ENCODE measurements around the gene ZBTB25.

Gene ZBTB25

DNA sequence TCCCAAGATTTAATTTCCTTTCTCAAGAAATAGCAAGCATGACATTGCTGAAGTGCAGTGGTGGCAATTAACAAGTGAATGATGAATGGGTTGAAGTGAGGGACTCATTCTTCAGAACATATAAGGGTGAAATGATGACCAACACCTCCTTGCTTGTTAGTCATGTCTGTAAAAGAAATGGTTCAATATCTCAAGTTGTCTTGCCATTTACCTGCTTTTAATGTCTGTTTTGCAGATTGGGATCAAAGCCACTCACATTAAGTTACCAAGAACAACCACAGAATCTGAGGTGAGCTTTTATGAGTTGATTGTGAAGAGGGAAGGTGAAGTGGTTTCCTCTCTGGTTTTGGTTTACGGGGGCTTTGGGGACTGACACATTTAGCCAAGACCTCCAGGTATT is 91.4 kb downstream of the ZBTB25 start:
- Histone ChIP-seq H3K4me3 (ENCODE audit: low read length in 2 of 2) (no peak overlapping the region), H3K9me3 (ENCODE audit: control insufficient read depth in 2 of 2, low read length in 2 of 2) (no peaks in the 10 kb centered on the region), H3K9ac (ENCODE audit: low read length in 2 of 2) (no peak overlapping the region), H3K36me3 (ENCODE audit: control insufficient read depth in 2 of 2, insufficient read depth in 2 of 2, low read length in 2 of 2) (peaks cover 11 to 13% of the 10 kb centered on the region in 2 donors), H3K27me3 (ENCODE audit: control insufficient read depth in 1 of 2, insufficient read depth in 2 of 2, low read length in 2 of 2) (no peaks in the 10 kb centered on the region), H3K4me1 (ENCODE audit: control insufficient read depth, insufficient read depth, low read length) (no peaks in the 10 kb centered on the region), H3K27ac (ENCODE audit: low read length) (no peak overlapping the region)

GRCh38 chr14:64411001-64411400 is 92.6 kb downstream of the ZBTB25 start:
- Histone ChIP-seq H3K4me1 (ENCODE audit: control insufficient read depth, insufficient read depth, low read length) (no peaks in the 10 kb centered on the region), H3K4me3 (ENCODE audit: low read length in 2 of 2) (no peak overlapping the region), H3K36me3 (ENCODE audit: control insufficient read depth in 2 of 2, insufficient read depth in 2 of 2, low read length in 2 of 2) (peaks cover 6 to 8% of the 10 kb centered on the region in 2 donors), H3K27ac (ENCODE audit: low read length) (no peak overlapping the region), H3K9ac (ENCODE audit: low read length in 2 of 2) (no peak overlapping the region), H3K9me3 (ENCODE audit: control insufficient read depth in 2 of 2, low read length in 2 of 2) (no peaks in the 10 kb centered on the region), H3K27me3 (ENCODE audit: control insufficient read depth in 1 of 2, insufficient read depth in 2 of 2, low read length in 2 of 2) (no peaks in the 10 kb centered on the region)

GRCh38 chr14:64410084-64410774 is 93.4 kb downstream of the ZBTB25 start:
- peaks cover 0 to 3% of the 10 kb centered on the region in 2 donors for H3K36me3 ChIP-seq (ENCODE audit: control insufficient read depth in 2 of 2, insufficient read depth in 2 of 2, low read length in 2 of 2)
- no peaks in the 10 kb centered on the region for H3K27me3 ChIP-seq (ENCODE audit: control insufficient read depth in 1 of 2, insufficient read depth in 2 of 2, low read length in 2 of 2)
- H3K9ac ChIP-seq (ENCODE audit: low read length in 2 of 2), result no peak overlapping the region
- H3K4me1 ChIP-seq (ENCODE audit: control insufficient read depth, insufficient read depth, low read length), result no peaks in the 10 kb centered on the region
- no peaks in the 10 kb centered on the region for H3K9me3 ChIP-seq (ENCODE audit: control insufficient read depth in 2 of 2, low read length in 2 of 2)
- no peak overlapping the region for H3K4me3 ChIP-seq (ENCODE audit: low read length in 2 of 2)
- no peak overlapping the region for H3K27ac ChIP-seq (ENCODE audit: low read length)

GRCh38 chr14:64409126-64409920 is 94.3 kb downstream of the ZBTB25 start:
- H3K36me3 ChIP-seq (ENCODE audit: control insufficient read depth in 2 of 2, insufficient read depth in 2 of 2, low read length in 2 of 2), result peaks cover 0 to under 1% of the 10 kb centered on the region in 2 donors

GRCh38 chr14:64407329-64407728 is 96.3 kb downstream of the ZBTB25 start:
- no peaks in the 10 kb centered on the region for H3K27me3 ChIP-seq (ENCODE audit: control insufficient read depth in 1 of 2, insufficient read depth in 2 of 2, low read length in 2 of 2)
- peaks cover 0 to 3% of the 10 kb centered on the region in 2 donors for H3K36me3 ChIP-seq (ENCODE audit: control insufficient read depth in 2 of 2, insufficient read depth in 2 of 2, low read length in 2 of 2)
- no peak overlapping the region for H3K9ac ChIP-seq (ENCODE audit: low read length in 2 of 2)
- no peaks in the 10 kb centered on the region for H3K4me1 ChIP-seq (ENCODE audit: control insufficient read depth, insufficient read depth, low read length)
- no peaks in the 10 kb centered on the region for H3K9me3 ChIP-seq (ENCODE audit: control insufficient read depth in 2 of 2, low read length in 2 of 2)
- H3K4me3 ChIP-seq (ENCODE audit: low read length in 2 of 2), result no peak overlapping the region
- H3K27ac ChIP-seq (ENCODE audit: low read length), result no peak overlapping the region

More at GRCh38 chr14:64409126-64409920, 94.3 kb downstream of the ZBTB25 start:
- H3K9ac ChIP-seq (ENCODE audit: low read length in 2 of 2), result no peak overlapping the region
- H3K4me3 ChIP-seq (ENCODE audit: low read length in 2 of 2), result no peak overlapping the region
- no peaks in the 10 kb centered on the region for H3K27me3 ChIP-seq (ENCODE audit: control insufficient read depth in 1 of 2, insufficient read depth in 2 of 2, low read length in 2 of 2)
- no peak overlapping the region for H3K27ac ChIP-seq (ENCODE audit: low read length)
- H3K9me3 ChIP-seq (ENCODE audit: control insufficient read depth in 2 of 2, low read length in 2 of 2), result no peaks in the 10 kb centered on the region
- H3K4me1 ChIP-seq (ENCODE audit: control insufficient read depth, insufficient read depth, low read length), result no peaks in the 10 kb centered on the region

GRCh38 chr14:64405295-64405694 is 98.3 kb downstream of the ZBTB25 start:
- H3K27ac ChIP-seq (ENCODE audit: low read length), result no peak overlapping the region
- H3K4me1 ChIP-seq (ENCODE audit: control insufficient read depth, insufficient read depth, low read length), result no peaks in the 10 kb centered on the region
- no peak overlapping the region for H3K9ac ChIP-seq (ENCODE audit: low read length in 2 of 2)
- H3K9me3 ChIP-seq (ENCODE audit: control insufficient read depth in 2 of 2, low read length in 2 of 2), result no peaks in the 10 kb centered on the region
- no peak overlapping the region for H3K4me3 ChIP-seq (ENCODE audit: low read length in 2 of 2)
- H3K27me3 ChIP-seq (ENCODE audit: control insufficient read depth in 1 of 2, insufficient read depth in 2 of 2, low read length in 2 of 2), result no peaks in the 10 kb centered on the region
- peaks cover 0 to 3% of the 10 kb centered on the region in 2 donors for H3K36me3 ChIP-seq (ENCODE audit: control insufficient read depth in 2 of 2, insufficient read depth in 2 of 2, low read length in 2 of 2)

GRCh38 chr14:64401949-64402348 is 101.7 kb downstream of the ZBTB25 start:
- Histone ChIP-seq H3K4me1 (ENCODE audit: control insufficient read depth, insufficient read depth, low read length) (peaks cover 2% of the 10 kb centered on the region), H3K27me3 (ENCODE audit: control insufficient read depth in 1 of 2, insufficient read depth in 2 of 2, low read length in 2 of 2) (no peaks in the 10 kb centered on the region), H3K4me3 (ENCODE audit: low read length in 2 of 2) (no peak overlapping the region), H3K9ac (ENCODE audit: low read length in 2 of 2) (no peak overlapping the region), H3K9me3 (ENCODE audit: control insufficient read depth in 2 of 2, low read length in 2 of 2) (no peaks in the 10 kb centered on the region), H3K27ac (ENCODE audit: low read length) (no peak overlapping the region), H3K36me3 (ENCODE audit: control insufficient read depth in 2 of 2, insufficient read depth in 2 of 2, low read length in 2 of 2) (peaks cover 0 to 3% of the 10 kb centered on the region in 2 donors)

GRCh38 chr14:64400829-64401459 is 102.7 kb downstream of the ZBTB25 start:
- Histone ChIP-seq H3K27me3 (ENCODE audit: control insufficient read depth in 1 of 2, insufficient read depth in 2 of 2, low read length in 2 of 2) (no peaks in the 10 kb centered on the region), H3K36me3 (ENCODE audit: control insufficient read depth in 2 of 2, insufficient read depth in 2 of 2, low read length in 2 of 2) (peaks cover 0 to 3% of the 10 kb centered on the region in 2 donors), H3K9ac (ENCODE audit: low read length in 2 of 2) (no peak overlapping the region), H3K27ac (ENCODE audit: low read length) (no peak overlapping the region), H3K4me3 (ENCODE audit: low read length in 2 of 2) (no peak overlapping the region), H3K9me3 (ENCODE audit: control insufficient read depth in 2 of 2, low read length in 2 of 2) (no peaks in the 10 kb centered on the region), H3K4me1 (ENCODE audit: control insufficient read depth, insufficient read depth, low read length) (peaks cover 2% of the 10 kb centered on the region)
